HG03045 (cell line): ENCODE data around the gene MFSD11.
"Not testable (repeated sequence)": the region's sequence is repeated elsewhere in the genome, so short reads cannot be mapped to it uniquely, and the experiment has no call there.

Experiments used
- ATAC-seq: cut with Tn5 transposase; IDR thresholded peaks from one replicate; pipeline ENCODE4 v1.9.1; 2021; ENCODE audit warnings: mild to moderate bottlenecking, moderate library complexity; ENCODE audit not compliant: unreplicated experiment

MFSD11 gene

GRCh38 chr17:76742958-76743357, 5.0 kb downstream of the MFSD11 start:
- no peak for ATAC-seq

GRCh38 chr17:76744747-76745146, 6.8 kb downstream of the MFSD11 start:
- no peak for ATAC-seq

- ATAC-seq, result not testable (repeated sequence)
Observed at GRCh38 chr17:76745785-76746184, 7.9 kb downstream of the MFSD11 start.

- no peak for ATAC-seq
Observed at GRCh38 chr17:76747716-76748363, 9.9 kb downstream of the MFSD11 start.

- no peak for ATAC-seq
Observed at GRCh38 chr17:76748657-76749056, 10.7 kb downstream of the MFSD11 start.

GRCh38 chr17:76751416-76751993, 13.6 kb downstream of the MFSD11 start:
- no peak for ATAC-seq

GRCh38 chr17:76752006-76752405, 14.1 kb downstream of the MFSD11 start:
- no peak for ATAC-seq

GRCh38 chr17:76753061-76753961, 15.4 kb downstream of the MFSD11 start:
- no peak for ATAC-seq

- ATAC-seq, result no peak
Observed at GRCh38 chr17:76755285-76755684, 17.4 kb downstream of the MFSD11 start.

GRCh38 chr17:76757256-76757655, 19.3 kb downstream of the MFSD11 start:
- no peak for ATAC-seq

GRCh38 chr17:76758570-76758969, 20.7 kb downstream of the MFSD11 start:
- ATAC-seq, result no peak

GRCh38 chr17:76772842-76773525, 35.1 kb downstream of the MFSD11 start:
- no peak for ATAC-seq

GRCh38 chr17:76775021-76775600, 37.2 kb downstream of the MFSD11 start:
- ATAC-seq, result no peak

- ATAC-seq, result no peak
Observed at GRCh38 chr17:76781056-76781982, 43.4 kb downstream of the MFSD11 start.

- ATAC-seq, result no peak
Observed at GRCh38 chr17:76783146-76783545, 45.2 kb downstream of the MFSD11 start.

GRCh38 chr17:76784926-76785325, 47.0 kb downstream of the MFSD11 start:
- no peak for ATAC-seq

- not testable (repeated sequence) for ATAC-seq
Observed at GRCh38 chr17:76787866-76788265, 49.9 kb downstream of the MFSD11 start.

GRCh38 chr17:76789235-76789788, 51.4 kb downstream of the MFSD11 start:
- ATAC-seq, result no peak
